ENCODE results near the gene FIGLA. TPM values are rescaled to one million over a fixed set of nuclear protein-coding genes. Genes with fewer than 3 reads are reported as not detected.

The FIGLA gene
- total and polyA plus RNA-seq, 2 of the 8 experiments (the other 6 are each of a cell fraction or from before 2014, with no cell fraction given), result not detected

GRCh38 chr2:70733646-70734180 is 56.7 kb downstream of the FIGLA start (continued):
- no peak for TF ChIP-seq YY1 (IDR thresholded peaks at IDR 0.05; ENCODE audit: low read depth, low read length)
- TF ChIP-seq MAFK (IDR thresholded peaks at IDR 0.05; ENCODE audit: low read depth, low read length), result no peak
- TF ChIP-seq SAP30 (IDR thresholded peaks at IDR 0.05; ENCODE audit: insufficient read depth, insufficient replicate concordance, low read length), result no peak
